Stomach smooth muscle (tissue), 2 donors: ENCODE measurements around the gene LIMA1.

Experiments
- H3K27ac ChIP-seq: one replicate; pipeline ENCODE4 v1.7.0; 2013; ENCODE audit warnings: mild to moderate bottlenecking, low read length, inconsistent platforms
- H3K27me3 ChIP-seq, 2 donors: one replicate each; pipeline ENCODE4 v1.7.0; 2013; ENCODE audit warnings: low read length in 2 of 2; ENCODE audit not compliant: insufficient read depth in 2 of 2, control insufficient read depth in 1 of 2
- H3K36me3 ChIP-seq, 2 donors: one replicate each; pipeline ENCODE4 v1.7.0; 2013; ENCODE audit warnings: low read length in 2 of 2; ENCODE audit not compliant: control insufficient read depth in 2 of 2, insufficient read depth in 2 of 2
- H3K4me1 ChIP-seq: one replicate; pipeline ENCODE4 v1.7.0; 2013; ENCODE audit warnings: low read length; ENCODE audit not compliant: control insufficient read depth, insufficient read depth
- H3K4me3 ChIP-seq, 2 donors: one replicate each; pipeline ENCODE4 v1.7.0; 2013; ENCODE audit warnings: low read length in 2 of 2
- H3K9ac ChIP-seq, 2 donors: one replicate each; pipeline ENCODE4 v1.7.0; 2013; ENCODE audit warnings: low read length in 2 of 2, mild to moderate bottlenecking in 1 of 2
- H3K9me3 ChIP-seq, 2 donors: one replicate each; pipeline ENCODE4 v1.7.0; 2013; ENCODE audit warnings: low read length in 2 of 2; ENCODE audit not compliant: control insufficient read depth in 2 of 2
- donor health status: healthy.
- donor health status: Pancreatic carcinoma.

LIMA1 gene

GRCh38 chr12:50218386-50218785, 64.9 kb downstream of the LIMA1 start:
- Histone ChIP-seq H3K4me1 (peaks cover 5% of the 10 kb centered on the region), H3K27ac (no peak overlapping the region), H3K27me3 (no peaks in the 10 kb centered on the region), H3K9me3 (no peaks in the 10 kb centered on the region), H3K36me3 (peaks cover 0 to 4% of the 10 kb centered on the region in 2 donors), H3K4me3 (no peak overlapping the region), H3K9ac (no peak overlapping the region)

GRCh38 chr12:50217202-50217601, 66.1 kb downstream of the LIMA1 start:
- H3K27ac ChIP-seq: no peak overlapping the region
- H3K4me3 ChIP-seq: no peak overlapping the region
- H3K9me3 ChIP-seq: no peaks in the 10 kb centered on the region
- H3K27me3 ChIP-seq: no peaks in the 10 kb centered on the region
- no peak overlapping the region for H3K9ac ChIP-seq
- peaks cover 0 to 4% of the 10 kb centered on the region in 2 donors for H3K36me3 ChIP-seq
- peaks cover 5% of the 10 kb centered on the region for H3K4me1 ChIP-seq

GRCh38 chr12:50215033-50215432, 68.3 kb downstream of the LIMA1 start:
- Histone ChIP-seq H3K9ac (no peak overlapping the region), H3K27ac (no peak overlapping the region), H3K9me3 (no peaks in the 10 kb centered on the region), H3K36me3 (peaks cover 0 to 4% of the 10 kb centered on the region in 2 donors), H3K4me1 (no peaks in the 10 kb centered on the region), H3K27me3 (no peaks in the 10 kb centered on the region), H3K4me3 (no peak overlapping the region)

GRCh38 chr12:50214018-50214417, 69.3 kb downstream of the LIMA1 start:
- H3K9me3 ChIP-seq: no peaks in the 10 kb centered on the region
- H3K36me3 ChIP-seq: peaks cover 0 to 4% of the 10 kb centered on the region in 2 donors
- H3K27me3 ChIP-seq: no peaks in the 10 kb centered on the region
- H3K4me1 ChIP-seq: no peaks in the 10 kb centered on the region
- no peak overlapping the region for H3K4me3 ChIP-seq
- H3K9ac ChIP-seq: no peak overlapping the region
- no peak overlapping the region for H3K27ac ChIP-seq

GRCh38 chr12:50213439-50213838, 69.9 kb downstream of the LIMA1 start:
- H3K27me3 ChIP-seq: no peaks in the 10 kb centered on the region
- H3K36me3 ChIP-seq: peaks cover 0 to 4% of the 10 kb centered on the region in 2 donors
- no peak overlapping the region for H3K4me3 ChIP-seq
- H3K27ac ChIP-seq: no peak overlapping the region
- no peak overlapping the region for H3K9ac ChIP-seq
- no peaks in the 10 kb centered on the region for H3K4me1 ChIP-seq
- no peaks in the 10 kb centered on the region for H3K9me3 ChIP-seq

GRCh38 chr12:50212071-50212467, 71.3 kb downstream of the LIMA1 start:
- no peaks in the 10 kb centered on the region for H3K36me3 ChIP-seq
- no peaks in the 10 kb centered on the region for H3K4me1 ChIP-seq
- H3K27ac ChIP-seq: no peak overlapping the region
- H3K4me3 ChIP-seq: no peak overlapping the region
- H3K27me3 ChIP-seq: no peaks in the 10 kb centered on the region
- no peaks in the 10 kb centered on the region for H3K9me3 ChIP-seq
- no peak overlapping the region for H3K9ac ChIP-seq

GRCh38 chr12:50211392-50212070, 71.8 kb downstream of the LIMA1 start:
- H3K27me3 ChIP-seq: no peaks in the 10 kb centered on the region
- no peaks in the 10 kb centered on the region for H3K9me3 ChIP-seq
- no peak overlapping the region for H3K27ac ChIP-seq
- H3K4me1 ChIP-seq: no peaks in the 10 kb centered on the region
- no peaks in the 10 kb centered on the region for H3K36me3 ChIP-seq
- no peak overlapping the region for H3K4me3 ChIP-seq
- H3K9ac ChIP-seq: no peak overlapping the region

- Histone ChIP-seq H3K4me3 (no peak overlapping the region), H3K36me3 (peaks cover 10% of the 10 kb centered on the region in 2 donors)
Observed at GRCh38 chr12:50207424-50207823, 75.9 kb downstream of the LIMA1 start.

GRCh38 chr12:50205648-50206047, 77.7 kb downstream of the LIMA1 start:
- no peak overlapping the region for H3K9ac ChIP-seq
- no peaks in the 10 kb centered on the region for H3K27me3 ChIP-seq
- no peak overlapping the region for H3K27ac ChIP-seq
- no peaks in the 10 kb centered on the region for H3K4me1 ChIP-seq
- H3K36me3 ChIP-seq: peaks cover 19 to 23% of the 10 kb centered on the region in 2 donors
- H3K4me3 ChIP-seq: no peak overlapping the region
- no peaks in the 10 kb centered on the region for H3K9me3 ChIP-seq

More at GRCh38 chr12:50207424-50207823, 75.9 kb downstream of the LIMA1 start:
- H3K9ac ChIP-seq: no peak overlapping the region
- no peaks in the 10 kb centered on the region for H3K9me3 ChIP-seq
- H3K27me3 ChIP-seq: no peaks in the 10 kb centered on the region
- no peaks in the 10 kb centered on the region for H3K4me1 ChIP-seq
- no peak overlapping the region for H3K27ac ChIP-seq

GRCh38 chr12:50203691-50204090, 79.6 kb downstream of the LIMA1 start:
- H3K4me3 ChIP-seq: no peak overlapping the region
- no peaks in the 10 kb centered on the region for H3K27me3 ChIP-seq
- no peak overlapping the region for H3K9ac ChIP-seq
- no peaks in the 10 kb centered on the region for H3K4me1 ChIP-seq
- H3K9me3 ChIP-seq: no peaks in the 10 kb centered on the region
- peaks cover 25 to 31% of the 10 kb centered on the region in 2 donors for H3K36me3 ChIP-seq
- H3K27ac ChIP-seq: no peak overlapping the region

- Histone ChIP-seq H3K9ac (no peak overlapping the region), H3K36me3 (peaks cover 27 to 31% of the 10 kb centered on the region in 2 donors), H3K27ac (no peak overlapping the region), H3K27me3 (no peaks in the 10 kb centered on the region), H3K4me3 (no peak overlapping the region), H3K4me1 (no peaks in the 10 kb centered on the region), H3K9me3 (no peaks in the 10 kb centered on the region)
Observed at GRCh38 chr12:50201987-50202521, 81.3 kb downstream of the LIMA1 start.
